Hair follicle dermal papilla cell (primary cell): ENCODE data around the gene PTPN7. TPM values are rescaled to one million over a fixed set of nuclear protein-coding genes. Genes with fewer than 3 reads are reported as not detected.

ENCODE experiments used
- total RNA-seq: library from RNA; depleted of rRNA; stranded (reverse); fragments of >200 nt; gene quantifications from 2 replicates; pipeline ENCODE4 v1.2.3, GENCODE V29; 2012

The PTPN7 gene
- not detected in 2 replicates for total RNA-seq

DNA sequence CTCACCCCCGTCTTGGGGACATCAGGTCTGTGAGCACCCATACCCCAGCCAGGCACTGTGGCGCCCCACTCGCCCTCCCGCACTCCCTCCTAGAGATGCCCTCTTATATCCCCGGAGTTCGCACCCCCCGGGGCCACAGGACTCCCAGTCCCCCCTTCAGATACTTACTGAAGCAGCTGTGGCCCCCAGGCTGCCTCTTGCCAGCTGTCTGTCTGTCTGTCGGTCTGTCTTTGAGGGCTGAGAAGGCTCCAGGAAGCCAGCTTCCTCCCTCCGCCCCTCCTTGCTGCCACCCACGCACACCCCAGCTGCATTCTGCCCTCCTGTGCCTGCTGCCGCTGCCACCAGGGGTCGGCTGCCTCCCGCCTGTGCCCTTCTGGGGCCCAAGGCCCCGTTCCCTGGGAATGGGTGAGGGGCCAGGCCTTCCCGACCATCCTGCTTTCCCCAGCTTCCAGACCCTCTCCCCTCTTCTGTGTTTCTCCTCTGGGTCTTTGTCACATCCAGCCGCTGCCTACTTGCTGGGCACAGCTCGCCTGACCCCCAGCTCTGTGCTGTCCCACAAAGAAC, at the start of gene PTPN7:
Gene PTPN7 (minus strand): TSS at position 226 of the 564 bp plus-strand sequence. CDS start 1,200 bp downstream, outside the sequence.

GRCh38 chr1:202193614-202194327, 33.4 kb upstream of the PTPN7 start, which contains the start of gene LGR6:
TSS of gene LGR6 (plus strand) at chr1:202193799. CDS start at chr1:202193990, 191 bp downstream.

DNA sequence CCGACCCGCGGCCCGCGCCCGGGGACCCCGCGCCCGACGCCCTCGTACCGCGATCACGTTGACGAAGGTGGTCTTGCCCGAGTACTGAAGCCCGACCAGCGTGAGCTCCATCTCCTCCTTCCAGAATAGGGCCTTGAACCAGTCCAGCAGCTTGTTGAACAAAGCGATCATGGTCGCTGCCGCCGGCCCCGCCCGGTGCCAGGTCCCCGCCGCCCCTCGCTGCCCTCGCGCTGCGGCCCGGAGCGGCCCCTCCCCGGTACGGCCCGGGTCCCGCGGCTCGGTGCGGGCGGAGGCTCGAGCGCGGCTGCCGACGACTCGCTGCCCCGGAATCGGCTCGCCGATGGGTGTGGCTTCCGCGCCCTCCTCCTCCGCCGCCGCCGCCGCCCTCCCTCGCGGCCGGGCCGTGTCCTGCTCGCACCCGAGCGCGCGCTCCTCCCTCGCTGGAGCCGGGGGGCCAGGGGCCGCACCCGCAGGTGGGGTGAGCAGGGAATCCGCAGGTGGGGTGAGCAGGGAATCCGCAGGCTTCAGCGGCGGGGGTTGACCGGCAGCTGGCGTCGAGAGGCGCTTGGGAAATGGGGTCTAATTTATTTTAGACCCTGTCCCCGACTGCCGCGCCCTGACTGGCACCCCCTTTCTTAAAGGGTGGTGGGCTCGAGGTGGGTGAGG, 15.9 kb downstream of the PTPN7 start, which contains the start of gene ARL8A:
Gene ARL8A (minus strand): TSS at position 336 of the 666 bp plus-strand sequence. CDS start 165 bp downstream, at position 171.

DNA sequence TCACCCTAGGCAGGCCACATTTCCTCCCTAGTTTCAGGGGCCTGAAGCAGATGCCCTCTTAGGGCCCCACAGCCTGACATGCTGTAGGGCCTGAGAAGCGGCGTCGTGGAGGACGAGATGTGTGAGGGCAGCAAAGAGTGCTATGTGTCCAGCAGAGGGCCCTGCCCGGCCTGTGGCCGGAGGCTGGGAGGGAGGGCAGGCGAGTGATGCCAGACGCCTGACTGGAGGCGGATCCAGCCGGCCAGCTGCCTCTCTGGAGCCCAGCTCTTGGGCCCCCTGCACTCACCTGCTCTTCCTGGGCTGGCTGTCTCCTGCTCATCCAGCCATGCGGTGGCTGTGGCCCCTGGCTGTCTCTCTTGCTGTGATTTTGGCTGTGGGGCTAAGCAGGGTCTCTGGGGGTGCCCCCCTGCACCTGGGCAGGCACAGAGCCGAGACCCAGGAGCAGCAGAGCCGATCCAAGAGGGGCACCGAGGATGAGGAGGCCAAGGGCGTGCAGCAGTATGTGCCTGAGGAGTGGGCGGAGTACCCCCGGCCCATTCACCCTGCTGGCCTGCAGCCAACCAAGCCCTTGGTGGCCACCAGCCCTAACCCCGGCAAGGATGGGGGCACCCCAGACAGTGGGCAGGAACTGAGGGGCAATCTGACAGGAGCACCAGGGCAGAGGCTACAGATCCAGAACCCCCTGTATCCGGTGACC, 37.6 kb downstream of the PTPN7 start, which contains the start of gene GPR37L1:
Gene GPR37L1 (plus strand): TSS at position 279 of the 697 bp plus-strand sequence. CDS start 47 bp downstream, at position 326.

Other genes with a start within 250 kb of the PTPN7 start
- 43.2 and 60.5 TPM in 2 replicates for gene LMOD1, start 214.1 kb downstream of the PTPN7 start, total RNA-seq
- gene TIMM17A, start 205.1 kb downstream of the PTPN7 start, total RNA-seq: 39.3 and 48.9 TPM in 2 replicates
- 81.3 and 101 TPM in 2 replicates for gene RNPEP, start 178.0 kb downstream of the PTPN7 start, total RNA-seq
- 0.49 and 0.81 TPM in 2 replicates for gene ELF3, start 150.0 kb downstream of the PTPN7 start, total RNA-seq
- gene GPR37L1, start 37.7 kb downstream of the PTPN7 start, total RNA-seq: not detected in 2 replicates
- 35.2 and 35.9 TPM in 2 replicates for gene ARL8A, start 15.9 kb downstream of the PTPN7 start, total RNA-seq
- 0.12 and 0.16 TPM in 2 replicates for gene LGR6, start 33.2 kb upstream of the PTPN7 start, total RNA-seq
- gene UBE2T, start 181.3 kb upstream of the PTPN7 start, total RNA-seq: 3.3 and 4.5 TPM in 2 replicates
- gene PPP1R12B, start 188.1 kb upstream of the PTPN7 start, total RNA-seq: 21.6 and 28.1 TPM in 2 replicates